NOMO-1 treated with dmso at 0.1 percent for 144 hours (cell line): Measurements from ENCODE around the gene HJV.
A peak's percentile ranks its signal among the peaks of the same experiment; 100 is the strongest.
"Not testable (repeated sequence)": the region's sequence is repeated elsewhere in the genome, so short reads cannot be mapped to it uniquely, and the experiment has no call there.

Experiments used
- DNase-seq: peaks from one replicate; lab custom pipeline; 2025; ENCODE audit not compliant: unreplicated experiment; lab: John Stamatoyannopoulos, UW

Gene HJV, protein sequence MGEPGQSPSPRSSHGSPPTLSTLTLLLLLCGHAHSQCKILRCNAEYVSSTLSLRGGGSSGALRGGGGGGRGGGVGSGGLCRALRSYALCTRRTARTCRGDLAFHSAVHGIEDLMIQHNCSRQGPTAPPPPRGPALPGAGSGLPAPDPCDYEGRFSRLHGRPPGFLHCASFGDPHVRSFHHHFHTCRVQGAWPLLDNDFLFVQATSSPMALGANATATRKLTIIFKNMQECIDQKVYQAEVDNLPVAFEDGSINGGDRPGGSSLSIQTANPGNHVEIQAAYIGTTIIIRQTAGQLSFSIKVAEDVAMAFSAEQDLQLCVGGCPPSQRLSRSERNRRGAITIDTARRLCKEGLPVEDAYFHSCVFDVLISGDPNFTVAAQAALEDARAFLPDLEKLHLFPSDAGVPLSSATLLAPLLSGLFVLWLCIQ

DNA sequence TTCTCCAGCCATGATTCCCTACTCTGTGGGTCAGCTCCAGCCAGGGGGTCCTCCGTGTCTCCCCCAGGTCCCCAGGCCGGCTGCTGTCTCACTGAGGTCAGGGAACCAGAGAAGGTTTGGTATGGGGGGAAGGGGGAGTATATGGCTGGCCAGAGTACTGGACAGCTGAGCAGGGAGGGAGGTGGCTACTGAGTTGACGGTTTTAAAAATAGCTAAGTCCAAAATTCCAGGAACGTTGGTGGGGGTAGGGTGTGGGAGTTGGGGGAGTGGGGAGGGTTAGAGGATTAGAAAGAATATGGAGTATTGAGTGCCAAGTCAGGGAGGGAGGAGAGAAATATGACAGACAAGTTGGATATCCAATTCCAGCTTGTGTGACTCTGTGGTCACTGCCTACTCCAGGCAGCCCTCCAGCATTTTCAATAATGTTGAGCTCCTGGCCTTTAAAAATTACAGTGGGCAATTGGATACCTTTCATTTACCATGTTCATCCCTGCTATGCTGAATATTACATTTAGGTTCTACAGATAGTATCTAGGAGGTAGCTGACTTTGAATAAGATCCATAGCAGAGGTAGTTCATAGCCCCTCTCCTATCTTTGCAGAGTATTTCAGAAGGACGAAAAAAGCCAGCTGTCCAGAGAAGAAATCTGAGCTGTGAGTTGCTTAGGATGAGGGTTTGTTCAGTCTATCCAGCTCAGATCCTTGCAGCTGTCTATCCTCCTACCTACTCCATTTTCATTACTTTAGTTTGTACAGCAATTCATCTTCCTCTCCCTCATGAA lies at the start of gene HJV:
Gene HJV, minus strand, starts transcription at position 114 of the 781 bp plus-strand sequence. CDS start 1,504 bp downstream, outside the sequence.
- no peak for DNase-seq

DNA sequence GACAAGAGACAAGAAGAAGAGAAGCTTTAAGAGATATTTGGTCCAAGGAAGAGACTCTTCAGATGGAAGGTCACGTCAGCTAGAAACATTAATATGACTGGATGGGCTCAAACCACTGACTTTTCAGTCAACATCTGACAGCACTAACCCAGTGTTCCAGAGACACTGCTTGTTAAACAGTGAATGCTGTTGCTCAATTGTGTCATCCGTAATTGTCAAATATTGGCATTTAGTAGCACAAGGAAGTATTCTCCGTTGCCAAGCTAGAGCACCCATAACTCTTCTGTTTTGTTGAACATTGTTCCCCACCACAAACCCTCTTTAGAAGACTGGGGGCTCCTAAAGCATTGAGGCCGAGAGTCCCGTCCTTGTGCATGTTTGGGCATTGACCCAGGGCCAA lies 37.6 kb upstream of the HJV start:
- DNase-seq: not testable (repeated sequence)

DNA sequence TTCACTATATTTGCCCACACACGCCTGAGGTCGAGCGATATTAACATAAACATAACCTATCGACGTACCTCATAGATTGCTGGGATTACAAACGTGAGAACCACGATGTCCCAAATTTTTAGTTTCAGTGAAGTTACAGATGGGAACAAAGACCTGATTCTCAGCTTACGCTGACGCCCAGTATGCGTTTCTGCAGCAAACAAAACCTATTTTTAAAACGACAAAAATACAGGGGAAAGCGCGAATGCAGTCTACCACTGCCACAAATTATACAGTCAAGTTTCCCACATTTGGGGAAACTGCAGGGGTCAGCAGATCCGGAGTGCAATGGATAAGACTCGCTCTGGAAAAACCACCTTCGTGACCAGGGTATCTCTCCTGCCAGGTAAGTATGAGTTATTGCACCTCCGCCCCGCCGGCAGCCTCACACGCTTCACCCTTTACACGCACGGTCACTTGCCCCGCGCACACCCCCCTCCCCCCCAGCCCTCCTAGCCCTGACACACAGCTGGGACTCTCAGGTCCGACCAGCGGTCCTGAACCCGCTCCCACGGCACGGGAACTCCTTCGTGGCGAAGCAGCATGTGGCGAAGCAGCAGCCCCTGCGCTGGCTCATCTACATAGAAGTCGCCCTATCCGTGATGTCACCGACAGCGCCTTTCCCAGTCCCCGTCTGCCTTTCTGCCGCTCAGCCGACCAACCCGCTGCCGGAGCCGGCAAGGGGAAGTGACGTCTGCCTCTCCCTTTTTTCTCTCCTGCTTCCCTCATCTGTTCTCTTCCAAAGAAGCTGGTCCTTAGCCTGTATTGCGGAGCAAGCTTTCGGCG lies 30.5 kb upstream of the HJV start:
- DNase-seq: peak; percentile 47

DNA sequence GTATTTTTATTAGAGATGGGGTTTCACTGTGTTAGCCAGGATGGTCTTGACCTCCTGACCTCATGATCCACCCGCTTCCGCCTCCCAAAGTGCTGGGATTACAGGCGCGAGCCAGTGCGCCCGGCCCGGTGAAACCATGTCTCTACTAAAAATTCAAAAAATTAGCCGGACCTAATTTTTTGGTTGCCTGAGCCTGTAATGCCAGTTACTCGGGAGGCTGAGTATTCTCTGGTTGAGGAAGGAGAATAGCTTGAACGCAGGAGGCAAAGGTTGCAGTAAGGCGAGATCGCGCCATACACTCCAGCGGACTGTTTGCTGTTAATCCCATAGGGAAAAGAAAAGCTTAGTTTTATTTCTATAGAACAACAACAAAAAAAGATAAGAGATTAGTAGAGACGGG lies 29.9 kb upstream of the HJV start:
- no peak for DNase-seq

DNA sequence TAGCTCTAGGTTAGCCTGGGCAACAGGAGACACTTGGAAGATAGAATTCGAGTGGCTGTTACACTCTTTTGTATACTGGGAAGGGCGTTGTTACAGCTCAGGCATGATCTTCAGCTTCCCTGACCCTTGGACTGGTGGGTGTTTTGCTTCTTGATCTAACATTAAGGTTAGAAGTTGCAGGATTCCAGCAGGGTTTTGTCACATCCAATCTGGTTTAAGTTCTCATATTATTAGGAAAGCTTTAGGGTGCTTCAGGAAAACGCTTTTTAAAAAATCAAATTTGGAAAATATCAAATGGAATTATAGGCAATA lies 29.1 kb upstream of the HJV start:
- DNase-seq: not testable (repeated sequence)

DNA sequence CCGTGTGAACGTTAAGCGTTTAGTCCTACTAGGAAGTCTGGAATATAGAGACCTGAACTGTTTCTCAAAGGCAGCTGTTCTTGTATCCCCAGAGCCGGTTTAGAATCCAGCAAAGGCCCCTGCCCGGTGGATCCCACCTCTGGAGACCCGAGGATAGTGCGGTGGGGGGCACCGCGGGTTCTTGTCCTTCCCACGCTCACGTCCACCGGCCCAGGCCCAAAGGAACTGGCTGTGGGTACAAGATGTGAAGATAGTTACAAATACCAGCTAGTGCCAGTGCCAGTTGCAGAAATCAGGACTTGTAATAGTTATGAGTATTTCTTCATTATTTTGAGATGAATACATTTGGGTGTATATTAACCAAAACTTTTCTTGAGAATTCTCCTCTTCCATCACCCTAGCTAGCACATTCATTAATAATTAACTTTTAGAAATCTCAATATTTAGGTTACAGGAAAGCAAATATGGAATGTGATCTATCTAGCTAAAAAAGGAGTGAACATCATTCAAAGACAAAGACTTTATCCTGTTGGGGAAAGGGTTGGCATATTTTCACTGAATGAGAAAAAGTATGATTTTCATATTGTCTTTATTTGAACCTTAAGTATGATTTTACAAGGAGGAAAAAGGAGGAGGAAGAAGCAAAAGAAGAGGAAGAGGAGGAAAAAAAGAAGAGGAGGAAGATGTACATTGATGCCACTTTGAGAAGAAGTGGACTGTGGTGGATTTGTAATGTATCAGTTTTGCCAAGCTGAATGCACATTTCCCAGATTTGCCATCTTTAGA lies 28.5 kb upstream of the HJV start:
- not testable (repeated sequence) for DNase-seq

DNA sequence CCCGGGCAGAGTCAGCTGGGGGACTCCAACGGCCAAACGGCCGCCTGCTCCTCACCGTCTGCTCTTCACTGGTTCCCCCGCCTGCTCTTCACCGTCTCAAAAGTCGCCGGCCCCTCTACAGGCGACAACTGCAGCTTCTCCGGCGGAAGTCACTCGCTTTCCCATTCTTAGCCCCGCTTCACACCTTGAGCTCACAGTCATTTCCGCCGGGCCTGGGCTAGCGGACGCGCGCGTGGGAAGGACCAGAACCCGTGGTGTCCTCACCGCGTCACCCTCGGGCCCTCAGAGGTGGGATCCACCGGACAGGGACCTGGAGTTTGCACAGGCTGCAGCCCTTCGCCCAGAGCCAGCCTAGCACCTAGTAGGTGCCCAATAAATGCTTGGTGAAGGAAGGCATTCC lies 27.9 kb upstream of the HJV start:
- no peak for DNase-seq

DNA sequence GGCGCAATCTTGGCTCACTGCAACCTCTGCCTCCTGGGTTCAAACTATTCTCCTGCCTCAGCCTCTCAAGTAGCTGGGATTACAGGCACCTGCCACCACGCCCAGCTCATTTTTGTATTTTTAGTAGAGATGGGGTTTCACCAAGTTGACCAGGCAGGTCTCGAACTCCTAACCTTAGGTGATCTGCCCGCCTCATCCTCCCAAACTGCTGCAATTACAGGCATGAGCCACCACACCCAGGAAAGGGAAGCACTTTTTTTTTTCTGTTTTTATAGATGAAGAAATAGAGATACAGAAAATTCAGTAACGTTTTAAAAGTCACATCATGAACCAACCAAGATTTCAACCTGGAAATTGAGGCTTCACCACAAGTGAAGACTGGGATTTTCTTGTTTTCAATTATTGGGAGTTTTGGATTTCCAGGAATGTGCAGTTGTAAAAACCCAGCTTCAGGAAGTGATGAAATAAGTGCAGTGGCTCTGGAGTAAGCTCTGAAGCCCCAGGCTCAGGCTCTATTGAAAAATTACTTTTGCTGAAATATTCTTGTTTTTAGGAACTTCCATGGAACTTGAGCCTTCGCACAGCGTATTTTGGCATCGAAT lies 27.1 kb upstream of the HJV start:
- not testable (repeated sequence) for DNase-seq

DNA sequence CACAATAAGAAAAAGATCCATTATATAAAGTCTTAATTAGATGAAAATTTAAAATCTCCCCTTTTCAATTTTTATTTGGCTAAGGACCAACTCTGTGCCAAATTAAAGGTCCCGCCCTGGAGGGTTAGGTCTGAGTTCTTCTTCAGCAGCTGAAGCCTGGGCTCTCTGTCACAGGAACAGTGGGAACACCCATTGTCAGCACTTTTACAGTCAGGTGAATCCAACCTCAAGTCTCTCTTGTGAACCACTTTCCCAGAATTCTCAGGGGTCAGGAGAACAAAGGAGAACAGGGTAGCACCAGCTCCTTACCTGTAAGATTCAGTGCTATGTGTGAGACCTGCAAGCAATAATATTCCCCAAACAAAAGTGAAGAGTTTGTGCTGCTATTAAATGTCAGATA lies 25.1 kb upstream of the HJV start:
- no peak for DNase-seq

DNA sequence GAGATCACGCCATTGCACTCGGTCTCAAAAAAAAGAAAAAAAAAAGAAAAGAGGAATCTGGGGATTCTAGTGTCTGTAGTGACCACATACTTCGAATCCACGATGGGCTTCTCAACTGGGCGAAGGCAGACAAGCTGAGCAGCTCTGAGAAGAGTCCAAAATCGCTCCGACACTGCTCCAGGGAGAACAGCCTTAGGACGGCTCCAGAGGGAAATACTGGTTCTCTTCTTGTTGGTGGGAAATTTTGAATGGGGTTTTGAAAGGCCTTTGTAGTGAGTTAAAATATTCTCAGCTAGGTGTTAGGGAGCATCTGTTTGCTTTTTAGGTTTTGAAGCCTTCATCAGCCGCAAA lies 18.3 kb upstream of the HJV start:
- no peak for DNase-seq

DNA sequence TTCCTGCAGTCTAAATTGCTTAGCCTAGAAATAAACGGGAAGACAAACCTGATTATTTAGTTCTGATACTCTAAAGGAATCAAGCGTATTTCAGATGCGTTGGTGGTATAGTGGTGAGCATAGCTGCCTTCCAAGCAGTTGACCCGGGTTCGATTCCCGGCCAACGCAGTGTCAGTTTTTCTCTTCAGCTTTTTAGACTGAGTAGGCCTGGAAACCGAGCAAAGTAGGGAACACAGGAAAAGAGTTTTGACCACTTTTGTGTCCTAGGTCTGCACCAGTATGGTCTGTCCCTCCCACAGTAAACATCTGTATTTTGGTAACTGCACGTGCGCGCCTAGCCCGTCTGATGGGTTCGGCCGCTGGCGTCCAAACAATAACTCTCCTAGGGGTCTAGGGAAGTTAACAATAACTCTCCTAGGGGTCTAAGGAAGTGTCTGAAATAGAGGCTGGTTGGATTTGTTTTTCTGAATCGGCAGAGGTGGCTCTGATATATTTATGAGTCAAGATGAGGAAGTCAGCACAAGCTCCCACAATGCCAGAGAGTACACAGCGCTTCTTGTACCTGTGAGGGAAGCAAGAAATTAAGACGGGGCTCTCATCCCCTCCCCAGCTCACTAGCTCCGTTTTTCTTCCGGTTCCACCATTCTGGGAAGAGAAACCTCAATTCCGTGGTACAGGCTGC lies 15.6 kb upstream of the HJV start:
- peak; percentile 52 for DNase-seq

DNA sequence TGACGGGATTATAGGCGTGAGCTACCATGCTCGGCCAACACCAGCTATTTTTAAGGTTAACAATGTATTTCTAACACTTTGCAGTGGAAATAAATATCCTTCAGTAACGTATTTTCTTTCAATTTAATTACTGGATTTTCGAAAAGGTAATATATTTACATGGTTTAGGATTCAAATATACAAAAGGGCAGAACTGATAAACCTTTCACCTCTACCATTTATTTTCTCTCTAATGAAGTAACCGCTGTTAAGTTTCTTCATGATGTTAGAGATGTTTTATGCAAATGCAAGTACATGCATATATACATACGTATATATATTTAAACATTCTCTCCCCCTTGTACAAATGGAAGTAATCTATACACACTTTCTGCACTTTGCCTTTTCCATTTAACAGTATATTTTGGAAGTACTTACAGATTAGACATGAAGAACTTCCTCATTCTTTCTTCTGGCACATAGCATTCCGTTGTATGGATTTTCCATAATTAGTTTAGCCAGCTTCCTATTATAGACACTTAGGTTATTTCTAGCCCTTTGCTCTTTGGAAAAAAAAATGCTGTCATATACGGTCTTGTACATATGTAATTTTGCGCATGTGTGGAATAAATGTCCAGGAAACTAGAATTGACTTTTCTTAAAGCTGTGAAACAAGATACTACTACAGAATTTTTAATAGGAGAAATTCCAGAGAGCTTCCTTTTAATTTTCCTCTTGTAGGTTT lies 14.9 kb upstream of the HJV start:
- no peak for DNase-seq

DNA sequence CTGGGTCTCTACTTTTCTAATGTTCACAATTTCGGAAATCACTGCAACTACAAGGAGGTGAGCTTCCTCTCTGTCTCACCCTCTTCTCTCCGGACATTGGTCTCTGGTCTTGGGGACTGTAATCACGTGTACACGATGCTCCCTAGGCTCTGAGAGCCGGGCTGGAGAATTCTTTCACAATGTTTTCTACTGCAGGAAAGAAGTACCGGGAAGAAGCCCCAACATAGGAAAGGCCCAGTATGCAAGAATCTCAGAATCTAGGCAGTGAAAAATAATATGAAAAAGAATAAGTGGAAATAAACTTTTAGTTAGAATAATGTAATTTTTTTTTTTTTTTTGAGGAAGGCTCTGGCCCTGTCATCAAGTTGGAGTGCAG lies 13.5 kb upstream of the HJV start:
- no peak for DNase-seq

DNA sequence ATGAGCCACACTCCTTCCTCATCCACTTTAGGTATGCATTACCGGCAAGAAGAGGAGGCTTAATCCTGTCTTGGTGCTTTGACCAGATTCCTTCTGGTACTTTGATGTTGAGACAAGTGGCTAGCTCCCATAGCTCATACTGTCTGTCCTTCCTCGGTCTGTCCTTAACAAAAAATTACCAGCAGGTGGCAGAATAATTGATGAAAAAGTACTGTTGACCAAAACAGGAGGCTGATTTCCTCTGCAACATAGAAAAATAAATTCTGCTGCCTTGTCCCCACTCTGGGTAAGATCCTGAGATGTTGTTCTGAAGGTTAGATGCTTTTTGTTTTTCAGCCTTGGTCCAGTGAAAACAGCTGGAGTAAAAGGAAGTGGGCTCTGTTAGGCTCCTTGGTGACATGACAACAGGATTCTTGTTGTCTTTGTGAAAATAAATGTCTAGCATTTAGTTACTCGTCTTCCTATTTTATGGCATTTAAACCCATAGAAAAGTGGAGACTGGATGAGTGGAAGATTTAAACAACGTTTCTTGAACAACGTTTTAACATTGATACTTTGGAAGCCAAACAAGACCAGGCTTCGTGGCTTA lies 11.2 kb upstream of the HJV start:
- DNase-seq: peak; percentile 25

DNA sequence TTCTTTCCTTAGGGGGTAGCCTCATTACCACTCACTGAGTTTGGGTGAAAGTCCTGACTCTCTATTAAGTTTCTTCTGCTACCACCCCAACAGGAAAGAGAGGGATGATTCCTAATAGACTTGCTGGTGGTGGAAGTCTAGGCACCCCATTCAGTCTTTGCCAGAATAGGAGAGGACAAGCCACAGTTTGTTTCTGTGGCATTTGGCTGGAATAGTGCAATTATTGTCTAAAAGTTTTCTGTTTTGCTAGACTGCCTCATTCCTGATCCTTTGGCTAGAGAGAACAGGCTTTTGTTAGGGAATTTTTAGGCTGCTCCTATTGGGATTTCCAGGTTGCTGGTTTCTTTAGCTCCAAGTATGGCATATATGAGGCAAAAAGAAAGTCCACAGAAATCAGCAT lies 9.9 kb upstream of the HJV start:
- DNase-seq: no peak

DNA sequence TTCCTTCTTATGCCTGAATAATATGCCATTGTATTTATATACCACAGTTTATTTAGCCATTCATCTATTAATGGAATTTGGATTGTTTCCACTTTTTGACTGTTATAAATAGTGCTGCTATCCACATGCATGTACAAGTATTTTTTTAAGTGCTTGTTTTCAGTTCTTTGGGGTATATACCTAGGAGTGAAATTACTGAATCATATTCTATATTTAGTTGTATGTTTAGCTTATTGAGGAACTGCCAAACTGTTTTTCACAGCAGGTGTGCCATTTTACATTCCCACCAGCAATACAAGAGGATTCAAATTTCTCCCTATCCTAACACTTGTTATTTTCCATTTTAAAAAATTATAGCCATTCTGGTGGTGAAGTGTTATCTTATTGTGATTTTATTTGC lies 7.6 kb upstream of the HJV start:
- DNase-seq: no peak

DNA sequence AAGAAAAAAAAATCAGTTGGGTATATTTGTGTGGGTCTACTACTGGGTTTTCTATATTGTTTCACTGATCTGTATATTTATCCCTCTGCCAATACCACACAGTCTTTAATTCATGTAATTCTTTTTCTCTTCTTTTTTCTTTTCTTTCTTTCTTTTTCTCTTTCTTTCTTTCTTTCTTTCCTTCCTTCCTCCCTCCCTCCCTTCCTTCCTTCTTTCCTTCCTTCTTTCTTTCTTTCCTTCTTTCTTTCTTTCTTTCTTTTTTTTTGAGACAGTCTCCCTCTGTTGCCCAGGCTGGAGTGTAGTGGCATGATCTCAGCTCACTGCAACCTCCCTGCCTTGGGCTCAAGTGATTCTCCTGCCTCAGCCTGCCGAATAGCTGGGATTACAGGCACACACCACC lies 5.1 kb upstream of the HJV start:
- not testable (repeated sequence) for DNase-seq

DNA sequence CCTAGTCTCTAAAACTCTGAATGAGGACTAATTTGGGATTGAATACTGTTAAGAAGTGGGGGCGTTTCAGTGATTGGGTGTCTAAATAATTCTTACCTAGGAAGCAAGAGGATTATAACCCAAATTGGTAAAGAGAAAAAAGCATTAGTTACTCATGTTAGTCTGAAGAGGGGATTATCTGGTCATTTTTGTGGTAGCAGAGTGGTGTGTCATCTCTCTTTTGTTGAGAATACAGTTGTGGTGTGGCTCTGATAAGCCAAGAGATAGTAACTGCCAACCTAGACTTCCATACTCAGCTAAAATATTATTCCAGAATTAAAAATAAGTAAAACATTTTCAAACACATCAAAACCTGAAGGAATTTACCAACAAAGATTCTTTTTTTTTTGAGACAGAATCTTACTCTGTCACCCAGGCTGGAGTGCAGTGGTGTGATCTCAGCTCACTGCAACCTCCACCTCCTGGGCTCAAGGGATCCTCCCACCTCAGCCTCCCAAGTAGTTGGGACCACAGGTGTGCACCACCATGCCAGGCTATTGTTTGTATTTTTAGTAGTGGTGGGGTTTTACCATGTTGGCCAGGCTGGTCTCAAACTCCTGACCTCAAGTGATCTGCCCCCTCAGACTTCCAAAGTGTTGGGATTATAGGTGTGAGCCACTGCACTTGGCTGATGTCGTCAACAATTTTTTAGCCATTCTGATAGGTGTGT lies 4.4 kb upstream of the HJV start:
- not testable (repeated sequence) for DNase-seq
